WTC11 (cell line): ENCODE measurements around the gene LRCH2. TPM values are rescaled to one million over a fixed set of nuclear protein-coding genes. Genes with fewer than 3 reads are reported as not detected.

Source experiments
- ATAC-seq: fragments of 200-7000 bp; cut with Tn5 transposase; 2 replicates; pipeline ENCODE4 v1.10.0; 2021; ENCODE audit warnings: mild to moderate bottlenecking, moderate library complexity
- CTCF ChIA-PET: fragments of 300-600 bp; sonication (Branson Sonifier 250); formaldehyde crosslinking; loops from one replicate; lab custom pipeline; 2021; ENCODE audit warnings: antibody characterized with exemption; lab: Charles Lee
- POLR2A ChIA-PET: fragments of 350-600 bp; sonication (Branson Sonifier 250); formaldehyde crosslinking; loops from one replicate; lab custom pipeline; 2021; ENCODE audit warnings: antibody characterized with exemption; lab: Charles Lee
- DNase-seq: peaks from one replicate; pipeline ENCODE4 v3.0.0; 2021; ENCODE audit warnings: low spot score
- H3K27ac Mint-ChIP-seq: 2 replicates; pipeline ENCODE4 v1.8.0; 2021; ENCODE audit warnings: mixed read lengths
- H3K27me3 Mint-ChIP-seq: 2 replicates; pipeline ENCODE4 v1.8.0; 2021; ENCODE audit warnings: low read depth, mild to moderate bottlenecking, moderate library complexity, mixed read lengths
- H3K36me3 Mint-ChIP-seq: 2 replicates; pipeline ENCODE4 v1.8.0; 2021; ENCODE audit warnings: mixed read lengths
- H3K4me1 Mint-ChIP-seq: 2 replicates; pipeline ENCODE4 v1.8.0; 2022; ENCODE audit warnings: mixed read lengths
- H3K4me3 Mint-ChIP-seq: 2 replicates; pipeline ENCODE4 v1.8.0; 2021; ENCODE audit warnings: mild to moderate bottlenecking, moderate library complexity, mixed read lengths
- H3K9me3 Mint-ChIP-seq: 2 replicates; pipeline ENCODE4 v1.8.0; 2021; ENCODE audit warnings: mixed read lengths
- CBFB ChIP-seq: sonication (generic); formaldehyde crosslinking; IDR thresholded peaks from 2 replicates; pipeline ENCODE4 v1.8.1; 2022; ENCODE audit warnings: mild to moderate bottlenecking, low read depth, missing genetic modification reagents
- CREM ChIP-seq: sonication (generic); formaldehyde crosslinking; IDR thresholded peaks from 2 replicates; pipeline ENCODE4 v1.8.1; 2022; ENCODE audit warnings: mild to moderate bottlenecking, missing genetic modification reagents, moderate library complexity
- ELF4 ChIP-seq: sonication (generic); formaldehyde crosslinking; IDR thresholded peaks from 2 replicates; pipeline ENCODE4 v1.8.1; 2022; ENCODE audit warnings: low read depth, mild to moderate bottlenecking, moderate library complexity, missing genetic modification reagents
- FOXK1 ChIP-seq: sonication (generic); formaldehyde crosslinking; IDR thresholded peaks from 2 replicates; pipeline ENCODE4 v1.8.0; 2022; ENCODE audit warnings: mild to moderate bottlenecking, moderate library complexity, missing genetic modification reagents
- GABPB1 ChIP-seq: sonication (generic); formaldehyde crosslinking; IDR thresholded peaks from 2 replicates; pipeline ENCODE4 v1.8.1; 2023; ENCODE audit warnings: mild to moderate bottlenecking, missing genetic modification reagents
- GTF2I ChIP-seq: fragments of 250-450 bp; sonication (Bioruptor Pico); conservative IDR thresholded peaks from 2 replicates; pipeline ENCODE4 v1.4.0; 2021; ENCODE audit warnings: mild to moderate bottlenecking
- HMGA2 ChIP-seq: fragments of 250-450 bp; sonication (Bioruptor Pico); IDR thresholded peaks from 2 replicates; pipeline ENCODE4 v1.4.0; 2021; ENCODE audit warnings: mild to moderate bottlenecking, moderate library complexity
- HMGXB4 ChIP-seq: sonication (generic); formaldehyde crosslinking; IDR thresholded peaks from 2 replicates; pipeline ENCODE4 v1.8.1; 2023; ENCODE audit warnings: mild to moderate bottlenecking, moderate library complexity, missing genetic modification reagents
- IRF1 ChIP-seq: sonication (generic); formaldehyde crosslinking; IDR thresholded peaks from 2 replicates; pipeline ENCODE4 v1.8.0; 2023; ENCODE audit warnings: missing genetic modification reagents
- KAT7 ChIP-seq: sonication (generic); formaldehyde crosslinking; IDR thresholded peaks from 2 replicates; pipeline ENCODE4 v1.8.1; 2023; ENCODE audit warnings: missing genetic modification reagents, mild to moderate bottlenecking, borderline replicate concordance
- NFE2L1 ChIP-seq: sonication (generic); formaldehyde crosslinking; IDR thresholded peaks from 2 replicates; pipeline ENCODE4 v1.8.1; 2023; ENCODE audit warnings: missing genetic modification reagents
- NR3C1 ChIP-seq: sonication (generic); formaldehyde crosslinking; conservative IDR thresholded peaks from 2 replicates; pipeline ENCODE4 v1.8.1; 2023; ENCODE audit warnings: low read depth, mild to moderate bottlenecking, missing genetic modification reagents
- RELA ChIP-seq: sonication (generic); formaldehyde crosslinking; IDR thresholded peaks from 2 replicates; pipeline ENCODE4 v1.8.1; 2022; ENCODE audit warnings: missing genetic modification reagents, mild to moderate bottlenecking, borderline replicate concordance
- TCF7 ChIP-seq: sonication (generic); formaldehyde crosslinking; IDR thresholded peaks from 2 replicates; pipeline ENCODE4 v1.8.0; 2022; ENCODE audit warnings: mild to moderate bottlenecking, low read depth, missing genetic modification reagents, moderate library complexity
- TEAD1 ChIP-seq: sonication (generic); formaldehyde crosslinking; IDR thresholded peaks from 2 replicates; pipeline ENCODE4 v1.8.0; 2022; ENCODE audit warnings: mild to moderate bottlenecking, missing genetic modification reagents
- ZBTB43 ChIP-seq: sonication (generic); formaldehyde crosslinking; IDR thresholded peaks from 2 replicates; pipeline ENCODE4 v1.8.1; 2023; ENCODE audit warnings: mild to moderate bottlenecking, missing genetic modification reagents
- ZNF232 ChIP-seq: sonication (generic); formaldehyde crosslinking; IDR thresholded peaks from 2 replicates; pipeline ENCODE4 v1.8.0; 2022; ENCODE audit warnings: mild to moderate bottlenecking, missing genetic modification reagents
- ZNF263 ChIP-seq: sonication (generic); formaldehyde crosslinking; IDR thresholded peaks from 2 replicates; pipeline ENCODE4 v1.8.1; 2022; ENCODE audit warnings: low read depth, mild to moderate bottlenecking, moderate library complexity, missing genetic modification reagents
- total RNA-seq: library from RNA; stranded (reverse); gene quantifications from 3 replicates; pipeline ENCODE4 v1.2.3, GENCODE V29; 2021
- TF ChIP-seq, protein P1 (sequence below): sonication (generic); formaldehyde crosslinking; IDR thresholded peaks from 2 replicates; pipeline ENCODE4 v1.8.1; 2023; ENCODE audit warnings: mild to moderate bottlenecking, missing genetic modification reagents, borderline replicate concordance
- TF ChIP-seq, protein P2 (sequence below): sonication (generic); formaldehyde crosslinking; IDR thresholded peaks from 2 replicates; pipeline ENCODE4 v1.8.1; 2022; ENCODE audit warnings: mild to moderate bottlenecking, moderate library complexity, missing genetic modification reagents

LRCH2 gene
- total RNA-seq, 1 experiment from 2014 or later, result 3.8 TPM

GRCh38 chrX:115098897-115099296, 135.0 kb downstream of the LRCH2 start:
- H3K9me3 Mint-ChIP-seq, result peaks cover 30% of the 10 kb centered on the region
- CTCF ChIA-PET, result no interaction called here

GRCh38 chrX:115093191-115093590, 140.7 kb downstream of the LRCH2 start:
- H3K9me3 Mint-ChIP-seq, result peaks cover 42% of the 10 kb centered on the region
- H3K36me3 Mint-ChIP-seq, result peaks cover 10% of the 10 kb centered on the region; the same call in 1 of the 2 replicates
- CTCF ChIA-PET, result no interaction called here
- peaks cover 3% of the 10 kb centered on the region; the same call in 1 of the 2 replicates for H3K27me3 Mint-ChIP-seq
- no peak overlapping the region for H3K27ac Mint-ChIP-seq
- DNase-seq (no peak), ATAC-seq (no peak)
- POLR2A ChIA-PET, result no interaction called here
- TF ChIP-seq KAT7 (CRISPR knock-in tag) (no peak), HMGA2 (CRISPR knock-in tag) (no peak), ZBTB43 (no peak), TCF7 (CRISPR knock-in tag) (no peak), NFE2L1 (CRISPR knock-in tag) (no peak), NR3C1 (CRISPR knock-in tag) (no peak), GABPB1 (CRISPR knock-in tag) (no peak), ZNF232 (no peak), GTF2I (CRISPR knock-in tag) (no peak), TEAD1 (CRISPR knock-in tag) (no peak), ELF4 (no peak), HMGXB4 (CRISPR knock-in tag) (no peak), FOXK1 (CRISPR knock-in tag) (no peak), RELA (CRISPR knock-in tag) (no peak)
- TF ChIP-seq, protein P1, sequence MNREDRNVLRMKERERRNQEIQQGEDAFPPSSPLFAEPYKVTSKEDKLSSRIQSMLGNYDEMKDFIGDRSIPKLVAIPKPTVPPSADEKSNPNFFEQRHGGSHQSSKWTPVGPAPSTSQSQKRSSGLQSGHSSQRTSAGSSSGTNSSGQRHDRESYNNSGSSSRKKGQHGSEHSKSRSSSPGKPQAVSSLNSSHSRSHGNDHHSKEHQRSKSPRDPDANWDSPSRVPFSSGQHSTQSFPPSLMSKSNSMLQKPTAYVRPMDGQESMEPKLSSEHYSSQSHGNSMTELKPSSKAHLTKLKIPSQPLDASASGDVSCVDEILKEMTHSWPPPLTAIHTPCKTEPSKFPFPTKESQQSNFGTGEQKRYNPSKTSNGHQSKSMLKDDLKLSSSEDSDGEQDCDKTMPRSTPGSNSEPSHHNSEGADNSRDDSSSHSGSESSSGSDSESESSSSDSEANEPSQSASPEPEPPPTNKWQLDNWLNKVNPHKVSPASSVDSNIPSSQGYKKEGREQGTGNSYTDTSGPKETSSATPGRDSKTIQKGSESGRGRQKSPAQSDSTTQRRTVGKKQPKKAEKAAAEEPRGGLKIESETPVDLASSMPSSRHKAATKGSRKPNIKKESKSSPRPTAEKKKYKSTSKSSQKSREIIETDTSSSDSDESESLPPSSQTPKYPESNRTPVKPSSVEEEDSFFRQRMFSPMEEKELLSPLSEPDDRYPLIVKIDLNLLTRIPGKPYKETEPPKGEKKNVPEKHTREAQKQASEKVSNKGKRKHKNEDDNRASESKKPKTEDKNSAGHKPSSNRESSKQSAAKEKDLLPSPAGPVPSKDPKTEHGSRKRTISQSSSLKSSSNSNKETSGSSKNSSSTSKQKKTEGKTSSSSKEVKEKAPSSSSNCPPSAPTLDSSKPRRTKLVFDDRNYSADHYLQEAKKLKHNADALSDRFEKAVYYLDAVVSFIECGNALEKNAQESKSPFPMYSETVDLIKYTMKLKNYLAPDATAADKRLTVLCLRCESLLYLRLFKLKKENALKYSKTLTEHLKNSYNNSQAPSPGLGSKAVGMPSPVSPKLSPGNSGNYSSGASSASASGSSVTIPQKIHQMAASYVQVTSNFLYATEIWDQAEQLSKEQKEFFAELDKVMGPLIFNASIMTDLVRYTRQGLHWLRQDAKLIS (CRISPR knock-in tag), result no peak
- TF ChIP-seq, all 79 proteins: peak for 0
- 0 out of 2 replicates have a peak, but pooled peaks cover 4% of the 10 kb centered on the region for H3K4me1 Mint-ChIP-seq
- H3K4me3 Mint-ChIP-seq, result no peak overlapping the region

More at GRCh38 chrX:115098897-115099296, 135.0 kb downstream of the LRCH2 start:
- Mint-ChIP-seq H3K27me3 (no peaks in the 10 kb centered on the region), H3K36me3 (no peaks in the 10 kb centered on the region; the same call in 1 of the 2 replicates), H3K4me1 (no peaks in the 10 kb centered on the region), H3K4me3 (no peak overlapping the region), H3K27ac (no peak overlapping the region)
- no peak for TF ChIP-seq HMGA2 (CRISPR knock-in tag)
- no peak for TF ChIP-seq CBFB (CRISPR knock-in tag)
- no peak for TF ChIP-seq ZNF263
- TF ChIP-seq, protein P2, sequence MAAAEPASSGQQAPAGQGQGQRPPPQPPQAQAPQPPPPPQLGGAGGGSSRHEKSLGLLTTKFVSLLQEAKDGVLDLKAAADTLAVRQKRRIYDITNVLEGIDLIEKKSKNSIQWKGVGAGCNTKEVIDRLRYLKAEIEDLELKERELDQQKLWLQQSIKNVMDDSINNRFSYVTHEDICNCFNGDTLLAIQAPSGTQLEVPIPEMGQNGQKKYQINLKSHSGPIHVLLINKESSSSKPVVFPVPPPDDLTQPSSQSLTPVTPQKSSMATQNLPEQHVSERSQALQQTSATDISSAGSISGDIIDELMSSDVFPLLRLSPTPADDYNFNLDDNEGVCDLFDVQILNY (CRISPR knock-in tag), result no peak
- TF ChIP-seq ZNF232, result no peak
- TF ChIP-seq CREM (CRISPR knock-in tag), result no peak
- TF ChIP-seq IRF1 (CRISPR knock-in tag), result no peak
- no peak for DNase-seq
- no peak for ATAC-seq
- POLR2A ChIA-PET, result no interaction called here
